ENCODE measurements around the gene ADAT1. TPM values are rescaled to one million over a fixed set of nuclear protein-coding genes. Genes with fewer than 3 reads are reported as not detected.

Gene ADAT1
- total RNA-seq, 2 donors from 2014 or later, result 50.1 to 54.9 TPM

- Histone ChIP-seq H3K27ac (ENCODE audit: low read depth, low read length) (no peak overlapping the region), H3K9ac (ENCODE audit: extremely low read depth, low read length, poor library complexity, severe bottlenecking) (no peak overlapping the region), H3K4me1 (ENCODE audit: control insufficient read depth, insufficient read depth, low read length) (no peaks in the 10 kb centered on the region), H3K27me3 (ENCODE audit: control insufficient read depth, insufficient read depth, low read length, poor library complexity, severe bottlenecking) (no peaks in the 10 kb centered on the region), H3K4me3 (ENCODE audit: low read length) (no peak overlapping the region), H3K36me3 (ENCODE audit: control insufficient read depth, insufficient read depth, low read length) (peaks cover 92% of the 10 kb centered on the region), H3K9me3 (ENCODE audit: control insufficient read depth, low read length) (no peaks in the 10 kb centered on the region)
- H3K4me1 Mint-ChIP-seq, result peaks cover 7% of the 10 kb centered on the region
- no peak for DNase-seq
- WGBS, 2 experiments (ENCODE audit: insufficient coverage in 1 of 2, insufficient read length in 1 of 2), result 94 to 98% methylated on average over 5 of the region's 5 CpGs
- no peak overlapping the region for H3K4me3 Mint-ChIP-seq
- no peak overlapping the region for H3K27ac Mint-ChIP-seq
- H3K9me3 Mint-ChIP-seq, result no peaks in the 10 kb centered on the region
- TF ChIP-seq CTCF (conservative IDR thresholded peaks at IDR 0.05), result no peak
- H3K27me3 Mint-ChIP-seq (ENCODE audit: insufficient read depth), result no peaks in the 10 kb centered on the region
- H3K36me3 Mint-ChIP-seq (ENCODE audit: low read depth), result peaks cover 69% of the 10 kb centered on the region
Observed at GRCh38 chr16:75573955-75574354, 49.1 kb downstream of the ADAT1 start.

DNA sequence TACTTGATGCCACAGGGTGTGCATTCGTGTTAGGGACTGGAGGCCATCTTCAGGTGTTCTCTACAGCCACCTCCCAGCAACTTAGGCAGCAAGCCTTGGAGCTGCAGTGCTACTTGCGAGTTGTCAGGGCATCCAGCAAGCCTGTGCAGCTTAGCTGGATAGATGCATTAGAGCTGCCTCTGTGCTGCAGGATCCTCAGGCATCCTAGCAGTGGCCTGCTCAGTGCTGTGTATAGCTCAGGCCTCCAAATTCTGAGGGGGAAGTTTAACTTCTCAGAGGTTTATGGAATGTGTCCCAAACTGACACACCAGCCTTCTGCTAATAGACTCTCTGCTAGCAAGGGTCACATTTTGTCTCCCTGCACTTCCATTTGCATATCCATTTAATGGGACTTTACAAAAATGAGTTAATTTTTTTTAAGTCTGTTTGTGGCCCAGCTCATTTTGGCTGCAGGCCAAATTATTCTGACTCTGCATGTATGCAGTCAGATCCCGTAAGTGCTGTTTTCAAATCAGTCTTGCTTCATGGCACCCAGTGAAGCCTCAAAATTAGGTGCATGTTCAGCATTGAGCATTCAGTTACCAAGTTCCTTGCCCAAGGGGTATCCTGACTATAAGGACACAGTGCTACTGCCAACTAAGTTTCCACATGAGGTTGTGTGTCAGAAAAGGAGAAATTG, 50.1 kb downstream of the ADAT1 start:
- Mint-ChIP-seq H3K36me3 (ENCODE audit: low read depth) (peaks cover 71% of the 10 kb centered on the region), H3K4me3 (no peak overlapping the region), H3K9me3 (no peaks in the 10 kb centered on the region), H3K27ac (no peak overlapping the region), H3K4me1 (peaks cover 7% of the 10 kb centered on the region), H3K27me3 (ENCODE audit: insufficient read depth) (no peaks in the 10 kb centered on the region)
- H3K4me3 ChIP-seq (ENCODE audit: low read length), result no peak overlapping the region
- H3K27me3 ChIP-seq (ENCODE audit: control insufficient read depth, insufficient read depth, low read length, poor library complexity, severe bottlenecking), result no peaks in the 10 kb centered on the region
- DNase-seq, result no peak
- H3K9me3 ChIP-seq (ENCODE audit: control insufficient read depth, low read length), result no peaks in the 10 kb centered on the region
- H3K27ac ChIP-seq (ENCODE audit: low read depth, low read length), result no peak overlapping the region
- no peak for TF ChIP-seq CTCF (conservative IDR thresholded peaks at IDR 0.05)
- no peak overlapping the region for H3K9ac ChIP-seq (ENCODE audit: extremely low read depth, low read length, poor library complexity, severe bottlenecking)
- no peaks in the 10 kb centered on the region for H3K4me1 ChIP-seq (ENCODE audit: control insufficient read depth, insufficient read depth, low read length)
- peaks cover 93% of the 10 kb centered on the region for H3K36me3 ChIP-seq (ENCODE audit: control insufficient read depth, insufficient read depth, low read length)
- WGBS, 2 experiments (ENCODE audit: insufficient coverage in 1 of 2, insufficient read length in 1 of 2), result 91 to 100% methylated on average over 3 of the region's 3 CpGs

DNA sequence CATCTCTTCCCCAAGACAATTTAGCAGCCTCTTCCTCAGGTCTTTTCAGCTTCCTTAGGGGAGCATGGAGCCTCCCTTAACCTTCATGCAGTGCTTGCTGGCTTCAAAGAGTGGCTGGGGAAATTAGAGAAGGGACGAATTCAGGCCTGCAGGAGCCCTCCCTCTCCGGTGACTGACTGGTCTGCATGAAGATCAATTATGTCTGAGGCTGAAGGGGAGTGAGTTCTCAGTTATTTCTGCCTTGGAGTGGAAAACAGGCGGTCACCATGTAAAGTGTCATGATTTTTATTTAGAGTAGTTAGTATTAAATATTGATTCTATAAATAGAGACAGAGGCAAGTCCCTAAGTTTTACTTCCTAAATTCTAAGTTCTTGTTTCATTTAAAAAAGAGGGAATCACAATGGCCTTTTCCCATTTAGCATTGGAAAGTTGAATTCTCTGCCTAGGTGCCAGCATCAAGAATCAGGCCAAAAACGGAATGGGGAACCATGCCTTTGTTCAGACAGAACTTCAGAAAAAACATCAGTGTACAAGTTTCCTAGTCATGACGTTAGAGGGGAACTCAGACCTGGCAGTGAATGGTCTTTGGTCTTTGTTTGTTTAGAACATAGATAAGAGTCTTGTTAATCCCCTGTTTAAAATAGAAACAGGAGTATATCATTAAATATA, 52.5 kb downstream of the ADAT1 start:
- no peaks in the 10 kb centered on the region for H3K27me3 Mint-ChIP-seq (ENCODE audit: insufficient read depth)
- no peak for DNase-seq
- Histone ChIP-seq H3K27ac (ENCODE audit: low read depth, low read length) (no peak overlapping the region), H3K27me3 (ENCODE audit: control insufficient read depth, insufficient read depth, low read length, poor library complexity, severe bottlenecking) (no peaks in the 10 kb centered on the region), H3K4me1 (ENCODE audit: control insufficient read depth, insufficient read depth, low read length) (peaks cover 4% of the 10 kb centered on the region), H3K9me3 (ENCODE audit: control insufficient read depth, low read length) (no peaks in the 10 kb centered on the region), H3K9ac (ENCODE audit: extremely low read depth, low read length, poor library complexity, severe bottlenecking) (no peak overlapping the region), H3K4me3 (ENCODE audit: low read length) (no peak overlapping the region), H3K36me3 (ENCODE audit: control insufficient read depth, insufficient read depth, low read length) (peaks cover 75% of the 10 kb centered on the region)
- H3K9me3 Mint-ChIP-seq, result no peaks in the 10 kb centered on the region
- TF ChIP-seq CTCF (conservative IDR thresholded peaks at IDR 0.05), result no peak
- WGBS, 2 experiments (ENCODE audit: insufficient coverage in 1 of 2, insufficient read length in 1 of 2), result 93 to 96% methylated on average over 3 to 5 of the region's 5 CpGs
- peaks cover 59% of the 10 kb centered on the region for H3K36me3 Mint-ChIP-seq (ENCODE audit: low read depth)
- H3K4me1 Mint-ChIP-seq, result peaks cover 11% of the 10 kb centered on the region
- no peak overlapping the region for H3K27ac Mint-ChIP-seq
- no peak overlapping the region for H3K4me3 Mint-ChIP-seq

Measured in endodermal cell (in vitro differentiated cells).